Ovary (tissue), 3 donors: ENCODE measurements around the gene KDELR3.

Source experiments
- CTCF ChIP-seq, 3 donors: fragments of 450-650 bp in 2 of 3; fragments of 200-600 bp in 1 of 3; IDR thresholded peaks; one replicate each; pipeline versions ENCODE4 v1.5.1 to v1.8.0; 2016 to 2022; ENCODE audit warnings: antibody characterized with exemption in 3 of 3, mild to moderate bottlenecking in 1 of 3
- EP300 ChIP-seq: sonication (generic); formaldehyde crosslinking; IDR thresholded peaks from one replicate; pipeline ENCODE4 v1.6.1; 2017; ENCODE audit warnings: antibody characterized with exemption
- donor health status: DM: no; HTN: no; CAD: no.

GRCh38 chr22:38505541-38506117 lies 37.7 kb downstream of the KDELR3 start:
- no peak for TF ChIP-seq CTCF (IDR thresholded peaks at IDR 0.05)
- TF ChIP-seq EP300, result no peak
